Measurements from ENCODE around the gene CPZ.

DNA sequence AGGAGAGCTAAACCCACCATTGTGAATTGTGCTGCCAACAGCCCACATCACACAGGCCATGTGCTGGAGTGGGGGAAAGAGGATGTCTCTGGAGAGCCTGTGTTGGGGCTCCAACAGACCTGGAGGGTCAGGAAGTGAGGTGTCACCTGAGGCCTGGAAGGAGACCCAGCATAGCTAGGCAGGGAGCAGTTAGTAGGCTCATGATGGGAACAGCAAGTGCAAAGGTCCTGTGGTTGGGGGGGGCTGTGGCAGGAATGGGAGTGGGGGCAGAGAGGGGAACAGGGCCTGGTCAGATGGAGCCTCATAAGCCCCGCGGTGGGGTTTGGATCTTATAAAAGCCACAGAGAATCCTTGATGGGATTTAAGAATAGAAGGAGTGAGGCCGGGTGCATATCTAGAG is 48.3 kb upstream of the CPZ start:
- no peak for TF ChIP-seq POLR2A (IDR thresholded peaks at IDR 0.05)
- TF ChIP-seq, protein P1, sequence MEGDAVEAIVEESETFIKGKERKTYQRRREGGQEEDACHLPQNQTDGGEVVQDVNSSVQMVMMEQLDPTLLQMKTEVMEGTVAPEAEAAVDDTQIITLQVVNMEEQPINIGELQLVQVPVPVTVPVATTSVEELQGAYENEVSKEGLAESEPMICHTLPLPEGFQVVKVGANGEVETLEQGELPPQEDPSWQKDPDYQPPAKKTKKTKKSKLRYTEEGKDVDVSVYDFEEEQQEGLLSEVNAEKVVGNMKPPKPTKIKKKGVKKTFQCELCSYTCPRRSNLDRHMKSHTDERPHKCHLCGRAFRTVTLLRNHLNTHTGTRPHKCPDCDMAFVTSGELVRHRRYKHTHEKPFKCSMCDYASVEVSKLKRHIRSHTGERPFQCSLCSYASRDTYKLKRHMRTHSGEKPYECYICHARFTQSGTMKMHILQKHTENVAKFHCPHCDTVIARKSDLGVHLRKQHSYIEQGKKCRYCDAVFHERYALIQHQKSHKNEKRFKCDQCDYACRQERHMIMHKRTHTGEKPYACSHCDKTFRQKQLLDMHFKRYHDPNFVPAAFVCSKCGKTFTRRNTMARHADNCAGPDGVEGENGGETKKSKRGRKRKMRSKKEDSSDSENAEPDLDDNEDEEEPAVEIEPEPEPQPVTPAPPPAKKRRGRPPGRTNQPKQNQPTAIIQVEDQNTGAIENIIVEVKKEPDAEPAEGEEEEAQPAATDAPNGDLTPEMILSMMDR (IDR thresholded peaks at IDR 0.05) = no peak

All from heart left ventricle (tissue), 13 donors.